NOMO-1 treated with DMSO at 0.1 percent for 48 hours (cell line): ENCODE measurements around the gene GLRX2.
A peak's percentile ranks its signal among the peaks of the same experiment; 100 is the strongest.

Experiments used
- DNase-seq: peaks from one replicate; lab custom pipeline; 2025; ENCODE audit not compliant: unreplicated experiment; lab: John Stamatoyannopoulos, UW

Gene GLRX2

DNA sequence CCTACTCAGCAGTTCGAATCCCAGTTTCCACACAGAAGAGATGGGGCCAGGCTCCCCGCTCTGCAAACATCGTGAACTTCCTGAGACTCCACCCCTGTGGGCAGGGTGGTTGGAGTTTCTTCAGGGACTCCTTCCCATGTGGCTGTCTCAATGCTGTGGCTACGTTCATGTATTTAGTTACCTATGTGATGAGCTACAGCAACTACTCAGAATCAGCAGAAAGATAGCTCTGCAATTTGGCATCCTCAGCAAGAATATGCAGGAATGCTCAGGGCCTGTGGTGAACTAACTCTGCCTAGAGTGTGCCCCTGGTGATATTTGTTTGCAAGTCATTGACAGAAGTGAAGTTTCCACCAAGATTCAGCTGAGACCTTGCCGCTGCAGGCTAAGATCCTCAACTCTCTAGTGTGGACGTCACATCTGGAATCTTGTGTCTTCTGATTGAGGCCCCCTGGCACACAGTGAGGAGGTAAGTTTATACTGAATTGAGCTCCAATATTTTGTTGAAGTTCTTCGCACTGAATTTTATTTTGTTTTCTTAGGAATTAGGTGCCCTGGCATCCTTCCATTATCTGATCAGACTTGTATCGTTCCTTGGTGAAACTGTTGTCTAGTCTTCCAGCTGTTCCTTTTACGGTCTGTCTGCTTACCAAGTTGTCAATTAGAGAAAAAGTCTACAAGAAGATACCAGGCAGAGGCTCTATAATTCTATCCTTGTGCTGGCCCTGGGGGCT, 8.2 kb upstream of the GLRX2 start:
- DNase-seq, result no peak

DNA sequence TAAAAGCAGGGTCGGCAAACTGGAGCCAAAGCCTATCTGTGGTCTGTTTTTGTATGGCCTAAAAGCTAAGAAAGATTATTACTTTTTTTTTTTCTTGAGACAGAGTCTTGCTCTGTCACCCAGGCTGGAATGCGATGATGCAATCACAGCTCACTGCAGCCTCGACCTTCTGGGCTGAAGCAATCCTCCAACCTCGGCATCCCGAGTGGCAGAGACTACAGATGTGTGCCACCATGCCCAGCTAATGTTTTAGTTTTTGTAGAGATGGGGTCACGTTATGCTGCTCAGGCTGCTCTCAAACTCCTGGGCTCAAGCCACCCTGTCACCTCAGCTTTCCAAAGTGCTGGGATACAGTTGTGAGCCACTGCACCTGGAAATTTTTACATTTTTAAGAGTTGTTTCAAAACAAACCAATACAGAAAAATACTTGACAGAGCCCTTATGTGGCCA, 6.5 kb upstream of the GLRX2 start:
- peak; percentile 42 for DNase-seq

DNA sequence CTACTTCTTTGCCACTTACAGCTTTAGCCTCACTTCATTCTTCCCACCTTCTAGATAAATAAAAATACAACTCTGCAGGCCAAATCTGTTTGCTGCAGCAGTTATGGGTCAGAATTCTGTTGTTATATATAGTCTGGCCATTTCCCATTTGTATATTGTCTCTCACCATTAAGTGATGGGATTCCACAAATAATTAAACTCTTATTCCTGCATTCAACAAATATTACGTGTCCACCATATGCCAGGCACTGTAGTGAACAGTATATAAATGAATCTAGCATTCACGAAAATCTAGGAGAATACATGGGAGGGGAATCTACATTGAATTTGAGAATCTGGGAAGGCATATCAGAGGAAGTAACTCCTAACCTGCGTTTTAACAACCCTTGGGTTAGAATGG, 5.7 kb upstream of the GLRX2 start:
- no peak for DNase-seq

DNA sequence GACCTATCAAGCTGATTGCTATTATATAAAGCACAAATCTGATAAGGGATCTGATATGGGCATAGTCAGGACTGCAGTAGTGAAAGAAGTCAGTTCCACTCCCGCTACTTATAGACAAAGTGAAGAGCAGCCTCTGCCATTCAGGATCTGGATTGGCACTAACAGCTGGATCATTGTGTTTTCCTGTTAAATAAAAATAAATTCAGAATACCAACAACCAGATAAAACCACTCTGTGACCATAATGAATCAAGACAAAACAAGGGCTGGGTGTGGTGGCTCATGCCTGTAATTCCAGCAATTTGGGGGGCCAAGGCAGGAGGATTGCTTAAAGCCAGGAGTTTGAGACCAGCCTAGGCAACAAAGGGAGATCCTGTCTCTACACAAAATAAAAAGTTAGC, 5.0 kb upstream of the GLRX2 start:
- DNase-seq, result no peak

DNA sequence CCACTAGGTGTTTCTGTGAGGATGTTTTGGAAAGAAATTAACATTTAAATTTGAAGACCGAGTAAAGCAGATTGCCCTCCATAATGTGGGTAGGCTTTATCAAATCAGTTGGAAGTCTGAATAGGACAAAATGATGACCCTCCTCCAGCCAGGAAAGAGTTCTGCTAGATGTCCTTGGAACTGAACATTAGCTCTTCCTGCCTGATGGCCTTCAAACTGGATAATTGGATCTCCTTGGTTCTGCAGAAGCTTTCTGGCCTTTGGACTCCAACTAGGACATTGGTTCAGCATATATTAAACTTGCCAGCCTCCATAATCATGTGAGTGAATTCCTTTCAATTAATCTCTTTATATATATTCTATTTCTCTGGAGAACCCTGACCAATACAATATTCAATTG, 4.4 kb upstream of the GLRX2 start:
- DNase-seq, result no peak

DNA sequence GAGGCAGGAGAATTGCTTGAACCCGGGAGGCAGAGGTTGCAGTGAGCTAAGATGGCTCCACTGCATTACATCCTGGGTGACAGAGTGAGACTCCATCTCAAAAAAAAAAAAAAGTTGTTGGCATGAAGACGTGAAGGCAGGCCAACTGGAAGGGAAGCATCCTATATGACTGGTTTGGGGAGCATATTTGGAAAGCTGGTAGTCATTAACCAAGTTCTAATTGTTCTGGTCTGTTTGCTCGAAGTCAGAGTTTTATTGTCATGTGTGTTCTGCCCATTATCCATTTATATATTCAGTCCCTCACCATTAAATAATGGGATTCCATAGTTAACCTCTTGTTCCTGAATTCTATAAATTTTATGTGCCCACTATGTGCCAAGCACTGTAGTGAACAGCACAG, 3.3 kb upstream of the GLRX2 start:
- no peak for DNase-seq

DNA sequence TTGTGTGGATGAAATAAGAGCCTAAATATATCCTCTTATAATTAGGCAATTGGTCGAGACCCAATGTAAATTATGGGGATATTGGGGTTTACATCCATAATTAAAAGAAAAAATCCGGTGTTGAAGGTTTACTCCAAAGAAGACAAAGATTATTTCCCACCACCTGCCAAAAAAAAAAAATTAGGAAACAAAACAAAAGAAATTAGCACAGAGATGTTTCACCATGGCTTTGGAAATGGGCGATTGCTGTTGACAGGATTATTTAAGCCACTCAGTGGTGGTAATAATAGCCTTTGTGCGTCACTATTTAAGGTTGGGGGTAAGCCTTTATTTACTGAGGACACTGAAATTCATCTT, 585 bp upstream of the GLRX2 start:
- DNase-seq, result no peak

- peak; percentile 18 for DNase-seq
Observed at GRCh38 chr1:193104502-193104906, 710 bp downstream of the GLRX2 start.

GRCh38 chr1:193103759-193104501, 1.3 kb downstream of the GLRX2 start:
- DNase-seq, result no peak

DNA sequence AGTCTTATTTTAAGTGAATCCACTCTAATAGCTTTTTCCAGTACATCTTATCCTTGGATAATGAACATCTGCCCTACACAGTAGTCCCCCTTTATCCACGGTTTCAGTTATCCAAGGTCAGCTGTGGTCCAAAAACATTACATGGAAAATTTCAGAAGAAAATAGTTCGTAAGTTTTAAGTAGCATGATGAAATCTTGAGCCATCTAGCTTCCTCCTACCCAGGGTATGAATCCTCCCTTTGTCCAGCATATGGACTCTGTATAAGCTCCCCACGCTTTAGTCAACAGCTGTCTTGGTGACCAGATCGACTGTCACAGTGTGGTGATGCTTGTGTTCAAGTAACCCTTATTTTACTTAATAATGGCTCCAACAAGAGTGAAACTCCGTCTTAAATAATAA, 2.6 kb downstream of the GLRX2 start:
- no peak for DNase-seq

DNA sequence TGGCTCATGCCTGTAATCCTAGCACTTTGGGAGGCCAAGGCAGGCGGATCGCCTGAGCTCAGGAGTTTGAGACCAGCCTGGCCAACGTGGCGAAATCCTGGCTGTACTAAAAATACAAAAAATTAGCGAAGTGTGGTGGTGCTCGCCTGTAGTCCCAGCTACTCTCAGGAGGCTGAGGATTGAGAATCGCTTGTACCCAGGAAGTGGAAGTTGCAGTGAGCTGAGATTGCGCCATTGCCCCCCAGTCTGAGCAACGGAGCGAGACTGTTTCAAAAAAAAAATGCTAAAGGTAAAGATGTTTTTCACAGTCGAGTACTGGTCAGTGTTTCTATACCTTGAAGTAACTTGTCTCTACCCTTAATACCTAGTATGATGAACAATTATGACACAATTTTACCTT, 11.1 kb downstream of the GLRX2 start:
- DNase-seq, result no peak

DNA sequence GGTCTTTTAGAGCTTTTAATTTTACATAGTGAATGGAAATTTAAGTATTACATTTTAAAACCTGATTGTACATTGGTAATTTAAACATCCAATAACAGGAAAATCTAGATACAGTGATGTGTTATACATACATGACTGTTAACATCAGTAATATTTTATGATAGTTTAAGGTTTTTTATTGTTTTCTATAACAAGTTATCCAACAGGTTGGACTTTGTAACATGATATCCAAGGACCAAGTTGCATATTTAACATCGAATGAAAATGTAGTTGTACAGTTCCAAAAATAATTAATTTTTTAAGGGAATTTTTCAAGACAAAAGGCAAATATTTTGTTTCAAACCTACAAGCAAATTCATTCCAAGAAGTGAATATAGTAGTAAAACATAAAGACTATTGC, 14.3 kb downstream of the GLRX2 start:
- no peak for DNase-seq

- DNase-seq, result no peak
Observed at GRCh38 chr1:193087893-193088292, 17.3 kb downstream of the GLRX2 start.

- no peak for DNase-seq
Observed at GRCh38 chr1:193086342-193086741, 18.9 kb downstream of the GLRX2 start.

DNA sequence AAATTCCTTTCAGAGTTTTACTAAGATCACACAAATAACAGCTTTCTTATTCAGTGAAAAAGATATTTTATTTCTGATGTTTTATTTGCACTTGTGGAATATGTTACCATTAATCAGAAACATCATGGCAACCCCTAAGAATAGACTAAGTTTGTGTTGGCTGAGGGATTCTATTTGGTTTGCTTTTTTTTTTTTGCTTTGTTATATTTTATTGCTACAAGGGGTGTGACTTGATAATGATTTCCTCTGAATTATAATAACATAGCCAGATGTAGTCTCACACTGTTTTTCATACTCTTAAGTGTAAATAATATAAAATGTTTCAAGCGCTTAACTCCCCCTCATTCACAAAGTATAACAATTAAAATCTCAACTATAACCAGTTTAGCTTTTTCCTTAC, 20.0 kb downstream of the GLRX2 start:
- no peak for DNase-seq

DNA sequence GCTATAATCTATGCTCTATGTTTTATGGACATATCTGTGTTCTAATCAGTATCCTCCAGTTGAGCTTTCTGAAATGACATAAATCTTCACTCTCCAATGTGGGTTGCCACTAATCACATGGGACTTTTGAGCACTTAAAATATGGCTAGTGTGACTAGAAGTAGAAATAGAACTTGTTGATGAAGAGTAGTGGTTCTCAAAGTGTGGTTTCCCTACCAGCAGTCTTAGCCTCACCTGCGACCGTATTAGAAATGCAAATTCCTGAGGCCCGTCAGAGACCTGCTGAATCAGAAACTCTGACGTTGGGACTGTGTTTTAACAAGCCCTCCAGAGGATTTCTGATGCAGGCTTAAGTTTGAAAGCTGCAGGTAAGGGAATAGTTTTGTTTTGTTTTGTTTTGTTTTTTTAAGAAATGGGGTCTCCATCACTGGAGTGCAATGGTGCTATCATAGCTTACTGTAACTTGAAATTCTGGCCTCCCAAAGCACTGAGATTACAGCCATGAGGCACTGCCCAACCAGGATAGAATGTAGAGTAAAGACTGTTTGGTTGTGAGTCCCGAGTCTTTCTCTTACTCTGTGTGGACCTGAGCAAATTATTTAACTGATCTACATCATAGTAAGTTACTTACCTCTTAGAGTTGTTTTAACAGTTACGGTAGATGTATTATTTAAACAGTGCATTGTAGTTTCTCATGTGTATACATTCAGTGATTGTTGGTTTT, 21.7 kb downstream of the GLRX2 start:
- DNase-seq, result no peak

DNA sequence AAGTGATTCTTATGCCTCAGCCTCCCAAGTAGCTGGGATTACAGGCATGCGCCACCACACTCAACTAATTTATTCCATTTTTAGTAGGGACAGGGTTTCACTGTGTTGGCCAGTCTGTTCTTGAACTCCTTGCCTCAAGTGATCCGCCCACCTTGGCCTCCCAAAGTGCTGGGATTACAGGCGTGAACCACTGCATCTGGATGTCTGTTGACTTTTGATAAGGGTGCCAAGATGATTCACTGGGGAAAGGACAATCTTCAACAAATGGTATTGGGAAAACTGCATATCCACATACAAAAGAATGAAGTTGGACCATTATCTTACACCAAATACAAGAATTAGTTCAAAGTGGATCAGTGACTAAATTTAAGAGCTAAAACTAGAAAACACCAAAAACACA, 26.0 kb downstream of the GLRX2 start:
- DNase-seq, result no peak

GRCh38 chr1:193077991-193078390, 27.2 kb downstream of the GLRX2 start:
- no peak for DNase-seq

- DNase-seq, result no peak
Observed at GRCh38 chr1:193070942-193071341, 34.3 kb downstream of the GLRX2 start.

GRCh38 chr1:193070386-193070753, 34.8 kb downstream of the GLRX2 start:
- DNase-seq, result no peak

- no peak for DNase-seq
Observed at GRCh38 chr1:193069748-193070385, 35.3 kb downstream of the GLRX2 start.

- DNase-seq, result no peak
Observed at GRCh38 chr1:193068013-193068412, 37.2 kb downstream of the GLRX2 start.
